B cell (primary cell): ENCODE data around the gene IL15. TPM values are rescaled to one million over a fixed set of nuclear protein-coding genes. Genes with fewer than 3 reads are reported as not detected.

Experiments
- ATAC-seq: fragments of 200-7000 bp; cut with Tn5 transposase; one replicate; pipeline ENCODE4 v1.10.0; 2021; ENCODE audit warnings: low read depth, mild to moderate bottlenecking, moderate number of reproducible peaks, moderate library complexity
- CTCF ChIA-PET: fragments of 350-600 bp; sonication (Branson Sonifier 250); formaldehyde crosslinking; loops from one replicate; lab custom pipeline; 2021; ENCODE audit warnings: antibody characterized with exemption, inconsistent platforms; lab: Charles Lee
- POLR2A ChIA-PET: fragments of 350-600 bp; sonication (Branson Sonifier 250); formaldehyde crosslinking; loops from one replicate; lab custom pipeline; 2021; ENCODE audit warnings: antibody characterized with exemption; lab: Charles Lee
- DNase-seq: peaks from one replicate; pipeline ENCODE4 v3.0.0; 2013
- H2AFZ ChIP-seq: 2 replicates; pipeline ENCODE4 v1.6.1; 2012; ENCODE audit warnings: mild to moderate bottlenecking, low read depth, low read length; ENCODE audit not compliant: insufficient read depth, poor library complexity, severe bottlenecking
- H3K27ac ChIP-seq, 2 donors: 1 replicate in 1 of 2; 2 replicates in 1 of 2; pipeline ENCODE4 v1.5.1; 2012 to 2013; ENCODE audit warnings: low read length in 2 of 2, mild to moderate bottlenecking in 2 of 2, moderate library complexity in 1 of 2
- H3K27me3 ChIP-seq, 4 experiments: fragments of 200-600 bp in 1 of 4; sonication (generic) in 1 of 4; replicated peaks in 1 of 4; 1 replicate in 2 of 4; 2 replicates in 2 of 4; pipeline versions ENCODE4 v1.6.1 to v1.7.0; 2013 to 2016; ENCODE audit warnings: low read length in 3 of 4, mild to moderate bottlenecking in 2 of 4, mixed read lengths in 1 of 4, moderate library complexity in 1 of 4; ENCODE audit not compliant: insufficient read depth in 4 of 4, control insufficient read depth in 3 of 4; ENCODE audit errors: control extremely low read depth in 1 of 4
- H3K36me3 ChIP-seq, 2 experiments: replicated peaks in 1 of 2; 1 replicate in 1 of 2; 2 replicates in 1 of 2; pipeline versions ENCODE4 v1.6.1 to v1.7.1; 2013; ENCODE audit warnings: low read length in 1 of 2; ENCODE audit not compliant: insufficient read depth in 2 of 2, control insufficient read depth in 1 of 2; ENCODE audit errors: control extremely low read depth in 1 of 2, extremely low read depth in 1 of 2
- H3K4me1 ChIP-seq, 2 donors: fragments of 200-600 bp in 1 of 2; sonication (generic) in 1 of 2; 1 replicate in 1 of 2; 2 replicates in 1 of 2; pipeline versions ENCODE4 v1.5.1 to v1.6.1; 2013 to 2017; ENCODE audit warnings: low read length in 2 of 2; ENCODE audit not compliant: control insufficient read depth in 2 of 2, insufficient read depth in 2 of 2
- H3K4me2 ChIP-seq: replicated peaks from 2 replicates; pipeline ENCODE3; 2012; ENCODE audit warnings: mild to moderate bottlenecking, low read depth, low read length; ENCODE audit not compliant: poor library complexity, severe bottlenecking
- H3K4me3 ChIP-seq, 5 experiments: fragments of 200-600 bp in 1 of 5; sonication (generic) in 1 of 5; 1 replicate in 3 of 5; 2 replicates in 2 of 5; pipeline versions ENCODE4 v1.5.1 to v1.7.0; 2011 to 2016; ENCODE audit warnings: low read length in 4 of 5, mild to moderate bottlenecking in 4 of 5, low read depth in 2 of 5, control low read depth in 1 of 5, moderate library complexity in 1 of 5; ENCODE audit not compliant: insufficient read depth in 1 of 5; ENCODE audit errors: control extremely low read depth in 1 of 5, extremely low read depth in 1 of 5
- H3K79me2 ChIP-seq: fragments of 200-600 bp; sonication (generic); one replicate; pipeline ENCODE4 v1.6.0; 2016; ENCODE audit warnings: low read length; ENCODE audit not compliant: control insufficient read depth, insufficient read depth
- H3K9ac ChIP-seq: fragments of 200-600 bp; sonication (generic); 2 replicates; pipeline ENCODE4 v1.6.1; 2017; ENCODE audit warnings: mild to moderate bottlenecking, low read length, moderate library complexity
- H3K9me3 ChIP-seq, 3 donors: one replicate each; pipeline versions ENCODE4 v1.6.1 to v1.7.1; 2013; ENCODE audit warnings: low read length in 2 of 3; ENCODE audit not compliant: control insufficient read depth in 2 of 3, insufficient read depth in 1 of 3; ENCODE audit errors: control extremely low read depth in 1 of 3
- H4K20me1 ChIP-seq: 2 replicates; pipeline ENCODE4 v1.6.0; 2012; ENCODE audit warnings: mild to moderate bottlenecking, low read length; ENCODE audit not compliant: insufficient read depth, control insufficient read depth, poor library complexity, severe bottlenecking
- H3K27ac Mint-ChIP-seq: one replicate; pipeline ENCODE4 v1.8.0; 2021; ENCODE audit warnings: mixed read lengths
- H3K27me3 Mint-ChIP-seq: one replicate; pipeline ENCODE4 v1.8.0; 2021; ENCODE audit warnings: mixed read lengths
- H3K4me1 Mint-ChIP-seq: one replicate; pipeline ENCODE4 v1.8.0; 2021; ENCODE audit warnings: mixed read lengths
- H3K4me3 Mint-ChIP-seq: one replicate; pipeline ENCODE4 v1.8.0; 2021; ENCODE audit warnings: mixed read lengths
- H3K9me3 Mint-ChIP-seq: one replicate; pipeline ENCODE4 v1.8.0; 2022; ENCODE audit warnings: mixed read lengths; ENCODE audit not compliant: insufficient read depth
- CTCF ChIP-seq: fragments of 200-600 bp; IDR thresholded peaks from one replicate; pipeline ENCODE4 v1.8.0; 2022; ENCODE audit warnings: antibody characterized with exemption, mild to moderate bottlenecking
- EZH2 ChIP-seq: IDR thresholded peaks from 2 replicates; pipeline ENCODE4 v1.6.1; 2012; ENCODE audit warnings: borderline replicate concordance, low read depth, mild to moderate bottlenecking, moderate library complexity, low read length; ENCODE audit not compliant: insufficient read depth, poor library complexity, severe bottlenecking
- WGBS: methylation state at CpG from one replicate; pipeline ENCODE4 v1.1.5; 2013; ENCODE audit warnings: missing lambda C conversion rate; ENCODE audit not compliant: insufficient coverage; 5-methylcytosine and 5-hydroxymethylcytosine counted together
- intact Hi-C: fragments of 100-400 bp; cut with micrococcal nuclease; formaldehyde crosslinking; loops from one replicate; pipeline ENCODE4 v1.10.0; 2022
- polyA plus RNA-seq: library from polyadenylated mRNA; depleted of rRNA; stranded (reverse); fragments of >200 nt; gene quantifications from 2 replicates; pipeline ENCODE4 v1.2.3, GENCODE V29; 2012
- total RNA-seq, 2 donors: library from RNA; stranded (reverse); fragments of 120-200 nt in 1 of 2; gene quantifications; 1 replicate in 1 of 2; 2 replicates in 1 of 2; pipeline versions ENCODE4 v1.2.3 to v1.2.4, GENCODE V29; 2013 to 2022

IL15 gene
- total and polyA plus RNA-seq, 2 donors (not counting 1 experiment from before 2014, with no cell fraction given), result 6.1 to 11.5 TPM

GRCh38 chr4:141646969-141647368, 10.6 kb downstream of the IL15 start:
- Mint-ChIP-seq H3K4me1 (peaks cover 35% of the 10 kb centered on the region), H3K27ac (no peak overlapping the region), H3K4me3 (no peak overlapping the region), H3K27me3 (no peaks in the 10 kb centered on the region), H3K9me3 (no peaks in the 10 kb centered on the region)
- WGBS, result 100% methylated on average over 1 of the region's 3 CpGs
- peaks cover 7 to 28% of the 10 kb centered on the region in 2 donors for H3K4me1 ChIP-seq
- H3K9me3 ChIP-seq, result no peaks in the 10 kb centered on the region
- no peak overlapping the region for H2AFZ ChIP-seq
- ChIA-PET CTCF (no interaction called here), POLR2A (no interaction called here)
- H3K27me3 ChIP-seq, result no peaks in the 10 kb centered on the region
- H3K9ac ChIP-seq, result no peak overlapping the region
- H4K20me1 ChIP-seq, result no peaks in the 10 kb centered on the region
- H3K36me3 ChIP-seq, result no peaks in the 10 kb centered on the region
- peak overlapping the region in 1 of 2 donors; percentile 42 for H3K27ac ChIP-seq
- H3K79me2 ChIP-seq, result peaks cover 12% of the 10 kb centered on the region
- TF ChIP-seq EZH2 (no peak), CTCF (no peak)
- intact Hi-C loops, result no loop called here
- no peak overlapping the region for H3K4me3 ChIP-seq
- H3K4me2 ChIP-seq, result no peak overlapping the region
- ATAC-seq, result no peak
- no peak for DNase-seq

GRCh38 chr4:141647966-141648365, 11.6 kb downstream of the IL15 start:
- peak overlapping the region; percentile 20 for H3K4me2 ChIP-seq
- H3K36me3 ChIP-seq, result no peaks in the 10 kb centered on the region
- no peak overlapping the region for H2AFZ ChIP-seq
- peaks cover 12% of the 10 kb centered on the region for H3K79me2 ChIP-seq
- peaks cover 7 to 28% of the 10 kb centered on the region in 2 donors for H3K4me1 ChIP-seq
- WGBS, result no CpG with 5 or more reads among the region's 1 CpG
- DNase-seq (no peak), ATAC-seq (no peak)
- no peak overlapping the region for H3K4me3 ChIP-seq
- no peak for TF ChIP-seq EZH2
- TF ChIP-seq CTCF, result no peak
- peak overlapping the region in 1 of 2 donors; percentile 42 for H3K27ac ChIP-seq
- intact Hi-C loops, result no loop called here
- CTCF ChIA-PET, result no interaction called here
- H4K20me1 ChIP-seq, result no peaks in the 10 kb centered on the region
- H3K27me3 ChIP-seq, result no peaks in the 10 kb centered on the region
- H3K4me3 Mint-ChIP-seq, result no peak overlapping the region
- POLR2A ChIA-PET, result no interaction called here
- H3K9me3 Mint-ChIP-seq, result no peaks in the 10 kb centered on the region
- H3K4me1 Mint-ChIP-seq, result peaks cover 35% of the 10 kb centered on the region
- no peak overlapping the region for H3K27ac Mint-ChIP-seq
- H3K9me3 ChIP-seq, result no peaks in the 10 kb centered on the region
- no peak overlapping the region for H3K9ac ChIP-seq
- no peaks in the 10 kb centered on the region for H3K27me3 Mint-ChIP-seq
